ENCODE data around the gene NTN3. TPM values are rescaled to one million over a fixed set of nuclear protein-coding genes. Genes with fewer than 3 reads are reported as not detected.

The NTN3 gene
- total and polyA plus RNA-seq, 2 of the 4 experiments (the other 2 are of a cell fraction) = 0.18 to 0.38 TPM

- Histone ChIP-seq H3K4me2 (ENCODE audit: low read depth, low read length) (peak overlapping the region; percentile 53), H3K18ac (ENCODE audit: low read depth, low read length) (no peak overlapping the region), H2AK5ac (ENCODE audit: low read depth, low read length) (no peak overlapping the region), H3K4me1 (ENCODE audit: control insufficient read depth, insufficient read depth, low read length) (peaks cover 7% of the 10 kb centered on the region; the same call in 1 of the 2 replicates), H3K56ac (ENCODE audit: extremely low read depth, insufficient read depth, low read length) (no peak overlapping the region), H3K9me3 (ENCODE audit: control insufficient read depth, insufficient read depth, low read length) (no peaks in the 10 kb centered on the region), H3K79me1 (ENCODE audit: low read depth in 1 of 2, low read length in 2 of 2) (peaks cover 3 to 42% of the 10 kb centered on the region in 2 experiments; a peak in 1 of 4 replicates), H2AK9ac (replicated peaks; ENCODE audit: low read depth, low read length, poor library complexity) (peak overlapping the region; percentile 91), H3K9ac (ENCODE audit: low read depth, low read length) (peak overlapping the region; percentile 15; the same call in 1 of the 2 replicates), H2AFZ (replicated peaks; ENCODE audit: low read length, poor library complexity) (peak overlapping the region; percentile 95), H3K4ac (ENCODE audit: low read depth, low read length) (no peak overlapping the region), H3K27me3 (ENCODE audit: control insufficient read depth, insufficient read depth, low read length) (no peaks in the 10 kb centered on the region), H3K23ac (ENCODE audit: low read depth, low read length) (no peak overlapping the region), H4K20me1 (ENCODE audit: insufficient read depth, low read length) (no peaks in the 10 kb centered on the region; the same call in 1 of the 2 replicates), H4K5ac (ENCODE audit: low read depth, low read length) (no peak overlapping the region), H3K36me3 (ENCODE audit: control insufficient read depth, insufficient read depth, low read length) (peaks cover 14% of the 10 kb centered on the region), H2BK15ac (ENCODE audit: low read depth, low read length) (no peak overlapping the region), H3K14ac (replicated peaks; ENCODE audit: low read depth, low read length) (no peak overlapping the region; the same call in 1 of the 2 replicates), H3K27ac (ENCODE audit: insufficient read depth, low read length) (no peak overlapping the region; the same call in 1 of the 2 replicates), H2BK20ac (ENCODE audit: low read depth, low read length) (no peak overlapping the region), H4K8ac (ENCODE audit: low read depth in 2 of 2, low read length in 2 of 2) (peak overlapping the region in 1 of 2 experiments; percentile 60; a peak in 1 of 4 replicates), H2BK120ac (ENCODE audit: low read depth, low read length) (no peak overlapping the region), H3K4me3 (ENCODE audit: insufficient read depth, low read depth, low read length) (peak overlapping the region; percentile 49), H4K91ac (ENCODE audit: insufficient read depth, low read depth, low read length) (no peak overlapping the region), H2BK5ac (ENCODE audit: low read depth, low read length, poor library complexity, severe bottlenecking) (no peak overlapping the region), H3K9me1 (ENCODE audit: insufficient read depth, low read length) (no peaks in the 10 kb centered on the region; the same call in 1 of the 2 replicates)
- POLR2A ChIA-PET (ENCODE audit: unreplicated experiment) = no interaction called here
- DNase-seq (no peak), ATAC-seq (ENCODE audit: low read depth) (no peak)
- CTCF ChIA-PET = no interaction called here
- in situ Hi-C loops (cut with MboI; ENCODE audit: low sequenced_read_pairs) = no loop called here
- TF ChIP-seq CHD1 (IDR thresholded peaks at IDR 0.05; ENCODE audit: low read depth, low read length) = no peak
- TF ChIP-seq BHLHE40 (IDR thresholded peaks at IDR 0.05; ENCODE audit: low read depth, low read length) = no peak
- no peak for TF ChIP-seq SMC3 (IDR thresholded peaks at IDR 0.05; ENCODE audit: low read depth, low read length)
- TF ChIP-seq RCOR1 (IDR thresholded peaks at IDR 0.05; ENCODE audit: insufficient replicate concordance, low read length) = no peak
- TF ChIP-seq RFX5 (IDR thresholded peaks at IDR 0.05; ENCODE audit: low read depth, low read length) = no peak
- TF ChIP-seq MAZ (IDR thresholded peaks at IDR 0.05; ENCODE audit: borderline replicate concordance, low read depth, low read length) = no peak
- TF ChIP-seq, protein P1, sequence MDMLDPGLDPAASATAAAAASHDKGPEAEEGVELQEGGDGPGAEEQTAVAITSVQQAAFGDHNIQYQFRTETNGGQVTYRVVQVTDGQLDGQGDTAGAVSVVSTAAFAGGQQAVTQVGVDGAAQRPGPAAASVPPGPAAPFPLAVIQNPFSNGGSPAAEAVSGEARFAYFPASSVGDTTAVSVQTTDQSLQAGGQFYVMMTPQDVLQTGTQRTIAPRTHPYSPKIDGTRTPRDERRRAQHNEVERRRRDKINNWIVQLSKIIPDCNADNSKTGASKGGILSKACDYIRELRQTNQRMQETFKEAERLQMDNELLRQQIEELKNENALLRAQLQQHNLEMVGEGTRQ (IDR thresholded peaks at IDR 0.05; ENCODE audit: low read depth, low read length) = no peak
- TF ChIP-seq, protein P2, sequence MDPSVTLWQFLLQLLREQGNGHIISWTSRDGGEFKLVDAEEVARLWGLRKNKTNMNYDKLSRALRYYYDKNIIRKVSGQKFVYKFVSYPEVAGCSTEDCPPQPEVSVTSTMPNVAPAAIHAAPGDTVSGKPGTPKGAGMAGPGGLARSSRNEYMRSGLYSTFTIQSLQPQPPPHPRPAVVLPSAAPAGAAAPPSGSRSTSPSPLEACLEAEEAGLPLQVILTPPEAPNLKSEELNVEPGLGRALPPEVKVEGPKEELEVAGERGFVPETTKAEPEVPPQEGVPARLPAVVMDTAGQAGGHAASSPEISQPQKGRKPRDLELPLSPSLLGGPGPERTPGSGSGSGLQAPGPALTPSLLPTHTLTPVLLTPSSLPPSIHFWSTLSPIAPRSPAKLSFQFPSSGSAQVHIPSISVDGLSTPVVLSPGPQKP (IDR thresholded peaks at IDR 0.05; ENCODE audit: borderline replicate concordance, low read depth, low read length) = no peak
- no peak for TF ChIP-seq MAFK (IDR thresholded peaks at IDR 0.05; ENCODE audit: low read depth, low read length)
- TF ChIP-seq CEBPB (IDR thresholded peaks at IDR 0.05; ENCODE audit: low read depth, low read length) = no peak
- TF ChIP-seq POLR2A (IDR thresholded peaks at IDR 0.05; ENCODE audit: low read depth, low read length) = no peak
- no peak for TF ChIP-seq CTCF (conservative IDR thresholded peaks at IDR 0.05; ENCODE audit: low read depth, low read length)
- TF ChIP-seq MXI1 (IDR thresholded peaks at IDR 0.05; ENCODE audit: borderline replicate concordance, low read depth, low read length) = no peak
- TF ChIP-seq NFE2L2 (IDR thresholded peaks at IDR 0.05; ENCODE audit: low read depth, low read length) = no peak
- no peak for TF ChIP-seq RAD21 (IDR thresholded peaks at IDR 0.05; ENCODE audit: low read length)
- no peak for TF ChIP-seq FOS (IDR thresholded peaks at IDR 0.05; ENCODE audit: low read depth, low read length)
- intact Hi-C loops (cut with micrococcal nuclease) = no loop called here
- dilution Hi-C loops (cut with HindIII; ENCODE audit: low sequenced_read_pairs, unreplicated experiment) = no loop called here
- BruUV-seq (replicated peaks) = no TSS peak
- 0% methylated on average over 2 of the region's 20 CpGs; no CpG with 5 or more reads in 1 of the 2 experiments for WGBS, 2 experiments (ENCODE audit: extremely low coverage in 2 of 2, insufficient read length in 1 of 2)
These were observed 10.7 kb upstream of the NTN3 start for GRCh38 chr16:2460391-2460713.

Data from IMR-90 (cell line).